ENCODE results near the gene ZSWIM7.
A peak's percentile ranks its signal among the peaks of the same experiment; 100 is the strongest.
"Not testable (repeated sequence)": the region's sequence is repeated elsewhere in the genome, so short reads cannot be mapped to it uniquely, and the experiment has no call there.

Gene ZSWIM7

DNA sequence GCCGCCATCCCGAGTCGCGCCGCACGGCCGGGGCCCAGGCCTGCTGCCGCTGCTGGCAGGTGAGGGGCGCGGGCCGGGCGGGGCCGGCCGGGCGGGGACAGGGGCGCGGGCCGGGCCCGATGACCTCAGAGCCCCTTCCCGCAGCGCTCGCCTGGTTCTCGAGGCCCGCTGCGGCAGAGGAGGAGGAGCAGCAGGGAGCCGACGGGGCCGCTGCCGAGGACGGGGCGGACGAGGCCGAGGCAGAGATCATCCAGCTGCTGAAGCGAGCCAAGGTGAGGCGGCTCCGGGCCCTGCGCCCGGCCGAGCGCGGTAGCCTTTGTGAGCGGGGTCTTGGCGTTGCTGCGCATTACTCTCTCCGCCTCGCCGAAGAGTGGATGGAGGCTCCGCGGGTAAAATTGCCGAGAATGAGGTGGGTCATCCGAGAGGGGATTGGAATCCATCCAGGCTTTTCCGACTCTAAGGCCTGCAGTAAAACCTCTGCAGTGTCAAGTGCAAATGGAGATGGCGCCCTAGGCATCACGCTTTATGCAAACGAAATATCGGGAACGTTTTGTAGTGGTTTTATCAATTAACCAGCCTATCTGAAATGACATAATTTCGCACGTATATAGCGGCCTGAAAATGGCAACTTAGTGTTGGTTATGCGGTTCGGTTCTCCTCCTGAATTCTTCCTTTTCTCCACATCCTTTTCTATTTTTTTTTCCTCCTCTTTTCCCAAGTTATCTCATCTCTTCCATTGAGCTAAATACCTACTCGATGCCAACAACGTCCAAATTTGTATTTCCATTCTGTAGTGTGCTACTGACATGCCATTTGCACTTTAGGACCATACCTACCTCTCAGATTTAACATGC is 697 bp upstream of the ZSWIM7 start:
- peak; percentile 44 for DNase-seq (ENCODE audit: low read depth)

DNA sequence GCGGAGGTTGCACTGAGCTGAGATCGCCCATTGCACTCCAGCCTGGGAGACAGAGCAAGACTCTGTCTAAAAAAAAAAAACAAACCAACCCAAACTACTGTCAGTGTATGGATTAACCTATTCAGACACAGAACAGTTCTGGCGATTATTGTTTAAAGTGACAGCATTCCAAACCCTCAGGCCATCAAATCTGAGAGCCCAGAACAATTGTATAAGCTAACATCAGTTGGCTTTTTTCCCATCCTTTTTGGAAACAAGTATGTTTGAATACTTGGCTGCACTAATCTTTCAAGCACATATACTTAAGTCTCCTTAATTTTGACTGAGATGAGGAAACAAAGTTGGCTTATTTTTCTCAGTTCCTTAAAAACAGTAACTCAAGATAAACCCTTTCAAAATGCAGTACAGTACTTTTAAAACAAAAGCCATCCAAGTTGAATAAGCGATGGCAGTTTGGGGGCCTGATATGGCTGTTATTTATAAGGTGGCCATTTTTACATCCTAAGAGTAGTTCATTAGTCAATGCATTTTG is 1.4 kb downstream of the ZSWIM7 start:
- TF ChIP-seq, protein P1, sequence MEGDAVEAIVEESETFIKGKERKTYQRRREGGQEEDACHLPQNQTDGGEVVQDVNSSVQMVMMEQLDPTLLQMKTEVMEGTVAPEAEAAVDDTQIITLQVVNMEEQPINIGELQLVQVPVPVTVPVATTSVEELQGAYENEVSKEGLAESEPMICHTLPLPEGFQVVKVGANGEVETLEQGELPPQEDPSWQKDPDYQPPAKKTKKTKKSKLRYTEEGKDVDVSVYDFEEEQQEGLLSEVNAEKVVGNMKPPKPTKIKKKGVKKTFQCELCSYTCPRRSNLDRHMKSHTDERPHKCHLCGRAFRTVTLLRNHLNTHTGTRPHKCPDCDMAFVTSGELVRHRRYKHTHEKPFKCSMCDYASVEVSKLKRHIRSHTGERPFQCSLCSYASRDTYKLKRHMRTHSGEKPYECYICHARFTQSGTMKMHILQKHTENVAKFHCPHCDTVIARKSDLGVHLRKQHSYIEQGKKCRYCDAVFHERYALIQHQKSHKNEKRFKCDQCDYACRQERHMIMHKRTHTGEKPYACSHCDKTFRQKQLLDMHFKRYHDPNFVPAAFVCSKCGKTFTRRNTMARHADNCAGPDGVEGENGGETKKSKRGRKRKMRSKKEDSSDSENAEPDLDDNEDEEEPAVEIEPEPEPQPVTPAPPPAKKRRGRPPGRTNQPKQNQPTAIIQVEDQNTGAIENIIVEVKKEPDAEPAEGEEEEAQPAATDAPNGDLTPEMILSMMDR (IDR thresholded peaks at IDR 0.05; ENCODE audit: insufficient read depth, low read depth, low read length, missing control alignments) = no peak
- DNase-seq (ENCODE audit: low read depth) = no peak
- H3K4me3 ChIP-seq (ENCODE audit: low read length) = no peak overlapping the region

More for the DNA sequence above, 697 bp upstream of the ZSWIM7 start:
- TF ChIP-seq, protein P1 (IDR thresholded peaks at IDR 0.05; ENCODE audit: insufficient read depth, low read depth, low read length, missing control alignments) = no peak
- H3K4me3 ChIP-seq (ENCODE audit: low read length) = peak overlapping the region; percentile 74

DNA sequence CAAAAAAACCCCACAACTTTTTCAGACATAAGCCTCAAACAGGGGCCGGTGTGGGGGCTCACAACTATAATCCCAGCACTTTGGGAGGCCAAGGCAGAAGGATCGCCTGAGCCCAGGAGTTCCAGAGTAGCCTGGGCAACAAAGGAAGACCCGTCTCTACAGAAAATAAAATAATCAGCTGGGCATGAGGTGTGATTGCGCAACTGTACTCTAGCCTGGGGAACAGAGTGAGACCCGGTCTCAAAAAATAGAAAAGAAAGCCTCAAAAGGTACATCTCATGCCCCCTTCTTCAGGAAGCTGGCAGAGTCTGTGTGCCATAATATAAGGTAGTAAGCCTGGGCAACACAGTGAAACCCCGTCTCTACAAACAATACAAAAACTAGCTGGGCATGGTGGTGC is 3.2 kb downstream of the ZSWIM7 start:
- H3K4me3 ChIP-seq (ENCODE audit: low read length) = no peak overlapping the region
- TF ChIP-seq, protein P1 (IDR thresholded peaks at IDR 0.05; ENCODE audit: insufficient read depth, low read depth, low read length, missing control alignments) = no peak
- no peak for DNase-seq (ENCODE audit: low read depth)

DNA sequence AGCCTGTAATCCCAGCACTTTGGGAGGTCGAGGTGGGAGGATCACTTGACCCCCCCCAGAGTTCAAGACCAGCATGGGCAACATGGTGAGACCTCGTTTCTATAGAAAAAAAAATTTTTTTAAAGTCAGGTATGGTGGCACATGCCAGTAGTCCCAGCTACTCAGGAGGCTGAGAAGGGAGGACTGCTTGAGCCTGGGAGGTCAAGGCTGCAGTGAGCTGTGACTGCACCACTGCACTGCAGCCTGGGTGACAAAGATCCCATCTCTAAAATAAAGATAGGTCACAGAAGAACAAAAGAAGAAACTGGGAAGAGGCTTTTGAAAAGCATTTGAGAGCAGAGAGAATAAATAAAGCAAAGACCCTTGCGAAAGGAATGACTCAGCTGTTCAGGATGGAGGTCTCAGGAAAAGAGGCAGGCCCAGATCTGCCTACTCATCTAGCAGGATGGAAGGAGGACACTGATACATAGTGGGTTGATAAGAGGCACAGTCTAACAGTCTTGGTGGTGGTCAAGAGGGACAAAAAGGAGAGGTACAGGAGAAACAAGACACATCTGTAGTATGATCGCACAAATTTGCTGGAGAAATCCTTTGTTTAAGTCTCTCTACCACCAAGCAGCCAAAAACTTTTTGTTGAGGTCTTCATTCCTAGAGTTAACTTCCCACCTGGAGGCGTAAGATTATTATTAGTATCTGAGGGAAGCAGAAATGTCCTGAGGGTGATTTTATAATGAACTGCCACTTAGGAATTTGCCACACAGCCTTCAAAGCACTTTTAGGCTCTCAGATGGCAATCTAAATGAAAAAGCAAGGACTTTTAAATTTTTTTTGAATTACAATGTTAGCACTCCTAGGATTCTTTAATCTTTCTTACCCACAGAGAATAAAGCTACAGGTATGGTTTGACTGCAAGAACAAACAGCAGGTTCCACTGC is 17.6 kb downstream of the ZSWIM7 start:
- TF ChIP-seq, protein P1 (IDR thresholded peaks at IDR 0.05; ENCODE audit: insufficient read depth, low read depth, low read length, missing control alignments) = no peak
- DNase-seq (ENCODE audit: low read depth) = peak; percentile 75
- H3K4me3 ChIP-seq (ENCODE audit: low read length) = no peak overlapping the region

DNA sequence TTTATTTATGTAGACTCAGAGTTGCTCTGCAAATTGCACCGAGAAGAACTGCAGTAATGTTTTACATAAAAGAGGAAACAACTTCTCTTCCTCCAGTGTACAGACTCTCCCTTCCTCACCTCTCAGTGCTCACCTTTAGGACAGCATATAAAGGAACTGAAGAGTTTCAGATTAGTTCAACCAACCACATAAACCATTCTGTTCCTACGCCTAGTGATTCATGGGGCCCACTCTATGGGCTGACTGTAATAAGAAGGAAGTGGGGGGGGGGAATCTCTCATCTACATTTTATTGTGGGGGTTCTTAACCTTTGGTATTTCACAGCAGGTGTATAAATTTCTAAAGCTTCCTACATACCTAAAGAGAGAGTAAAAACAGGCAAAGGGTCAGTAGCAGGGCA is 18.3 kb downstream of the ZSWIM7 start:
- H3K4me3 ChIP-seq (ENCODE audit: low read length) = no peak overlapping the region
- TF ChIP-seq, protein P1 (IDR thresholded peaks at IDR 0.05; ENCODE audit: insufficient read depth, low read depth, low read length, missing control alignments) = no peak
- DNase-seq (ENCODE audit: low read depth) = peak; percentile 40

DNA sequence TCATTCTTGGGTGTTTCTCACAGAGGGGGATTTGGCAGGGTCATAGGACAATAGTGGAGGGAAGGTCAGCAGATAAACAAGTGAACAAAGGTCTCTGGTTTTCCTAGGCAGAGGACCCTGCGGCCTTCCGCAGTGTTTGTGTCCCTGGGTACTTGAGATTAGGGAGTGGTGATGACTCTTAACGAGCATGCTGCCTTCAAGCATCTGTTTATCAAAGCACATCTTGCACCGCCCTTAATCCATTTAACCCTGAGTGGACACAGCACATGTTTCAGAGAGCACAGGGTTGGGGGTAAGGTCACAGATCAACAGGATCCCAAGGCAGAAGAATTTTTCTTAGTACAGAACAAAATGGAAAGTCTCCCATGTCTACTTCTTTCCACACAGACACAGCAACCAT is 20.5 kb downstream of the ZSWIM7 start:
- not testable (repeated sequence) for DNase-seq (ENCODE audit: low read depth); H3K4me3 ChIP-seq (ENCODE audit: low read length)

DNA sequence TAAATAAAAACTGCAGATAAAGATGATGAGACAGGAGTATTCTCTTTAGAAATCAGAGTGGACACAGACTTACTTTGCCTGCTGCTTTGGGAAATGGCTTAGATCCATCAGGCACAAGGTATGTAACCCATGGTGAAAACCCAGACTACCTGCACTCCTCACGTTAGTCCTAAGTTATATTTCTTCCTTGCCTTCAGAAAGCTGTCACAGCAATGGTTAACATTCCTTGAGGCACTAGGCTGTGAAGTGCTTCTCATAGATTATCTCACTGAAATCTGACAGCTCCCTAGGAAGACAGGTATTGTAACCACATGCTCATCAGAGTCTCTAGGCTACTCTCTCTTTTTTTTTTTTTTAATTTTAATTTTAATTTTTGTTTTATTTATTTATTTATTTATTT is 20.9 kb downstream of the ZSWIM7 start:
- no peak for DNase-seq (ENCODE audit: low read depth)
- TF ChIP-seq, protein P1 (IDR thresholded peaks at IDR 0.05; ENCODE audit: insufficient read depth, low read depth, low read length, missing control alignments) = no peak
- H3K4me3 ChIP-seq (ENCODE audit: low read length) = no peak overlapping the region

All from epithelial cell of esophagus (primary cell).